T-helper 1 cell treated with Interleukin-12 subunit alpha and Interleukin-12 subunit beta and Interleukin-4 antibody, amounts not matched to agents 30 ng/mL and 1 ng/mL, for 36 hours (primary cell): ENCODE results near the gene REEP6. TPM values are rescaled to one million over a fixed set of nuclear protein-coding genes. Genes with fewer than 3 reads are reported as not detected.
"Not testable (repeated sequence)": the region's sequence is repeated elsewhere in the genome, so short reads cannot be mapped to it uniquely, and the experiment has no call there.

Experiments
- intact Hi-C: fragments of 100-400 bp; cut with micrococcal nuclease; formaldehyde crosslinking; loops from one replicate; pipeline ENCODE4 v1.15.1; 2024
- total RNA-seq: library from RNA; stranded (reverse); gene quantifications from 2 replicates; pipeline ENCODE4 v1.2.3, GENCODE V29; 2022

REEP6 gene
- total RNA-seq, 1 donor from 2014 or later = 1.0 TPM

DNA sequence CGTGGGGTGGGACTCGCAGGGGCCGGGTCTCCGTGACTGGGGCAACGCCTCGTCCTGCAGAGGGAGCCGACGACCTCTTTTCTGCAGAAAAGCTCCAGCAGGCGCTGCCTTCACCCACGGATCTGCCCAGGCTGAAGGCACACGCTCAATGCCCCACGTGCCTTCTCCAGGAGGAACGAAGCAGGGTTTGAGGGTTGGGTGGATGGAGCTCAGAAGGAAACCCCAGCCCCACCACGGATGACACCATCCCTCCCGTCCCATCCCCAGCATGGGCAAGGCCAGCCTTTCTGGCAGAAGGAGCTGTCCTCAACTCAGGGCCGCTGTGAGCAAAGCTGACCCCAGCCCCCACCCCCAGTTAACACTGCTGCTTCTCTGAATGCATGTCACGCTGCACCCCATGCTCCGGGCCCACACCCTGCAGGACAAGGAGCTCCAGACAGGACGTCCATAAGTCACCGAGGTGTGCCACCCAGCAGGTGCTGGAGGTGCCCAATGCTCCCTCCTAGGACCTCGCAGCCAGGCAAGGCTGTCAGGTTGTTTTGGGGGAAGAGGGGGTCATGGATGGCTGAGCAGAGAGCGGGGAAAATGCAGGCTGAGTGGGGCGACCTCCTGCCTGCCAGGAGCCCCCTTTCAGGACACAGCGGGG, 19.3 kb upstream of the REEP6 start:
- intact Hi-C loops = loop anchor here (2.0 kb wide), 1 partner anchor 33 kb away; the partner anchor contains the start of gene RPS15

DNA sequence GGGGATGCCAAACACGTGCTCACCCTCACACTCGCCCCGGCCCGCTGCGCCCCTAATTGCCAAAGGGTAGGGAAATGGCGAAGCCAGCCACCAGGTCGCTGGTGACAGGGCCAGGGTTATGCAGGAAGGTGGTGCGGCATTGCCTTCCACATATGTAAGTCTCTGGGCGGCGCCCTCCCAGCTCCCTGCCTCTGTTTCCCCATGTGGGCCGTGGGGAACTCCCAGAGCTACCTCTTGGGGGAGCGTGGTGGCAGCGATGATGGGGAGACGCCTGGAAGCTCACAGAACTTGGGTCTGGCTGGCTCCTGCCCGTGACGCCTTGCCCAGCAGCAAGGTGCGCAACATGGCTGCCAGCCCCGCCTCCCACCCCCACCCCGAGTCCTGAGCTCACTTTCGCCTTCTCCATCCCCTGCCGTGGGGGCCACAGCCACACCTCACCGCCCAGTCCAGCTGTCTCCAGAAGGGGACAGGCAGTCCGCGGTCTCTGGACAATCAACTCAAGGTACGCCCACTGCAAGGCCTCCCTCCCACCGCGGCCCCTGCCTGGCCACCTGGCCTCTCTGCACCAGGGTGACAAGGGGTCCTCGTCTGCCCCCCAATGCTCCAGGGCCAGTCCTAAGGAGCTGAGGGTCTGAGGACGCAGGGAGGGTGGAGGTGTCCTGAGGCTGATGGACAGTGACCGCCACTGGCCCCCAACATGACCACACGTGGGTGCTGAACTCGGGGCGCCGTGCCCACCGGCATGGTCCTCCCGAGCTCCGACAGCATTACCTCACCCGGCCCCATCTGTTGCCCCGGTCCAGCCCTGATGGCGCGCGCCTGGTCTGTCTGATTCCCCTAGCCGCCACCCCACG, 18.5 kb upstream of the REEP6 start:
- intact Hi-C loops = no loop called here

DNA sequence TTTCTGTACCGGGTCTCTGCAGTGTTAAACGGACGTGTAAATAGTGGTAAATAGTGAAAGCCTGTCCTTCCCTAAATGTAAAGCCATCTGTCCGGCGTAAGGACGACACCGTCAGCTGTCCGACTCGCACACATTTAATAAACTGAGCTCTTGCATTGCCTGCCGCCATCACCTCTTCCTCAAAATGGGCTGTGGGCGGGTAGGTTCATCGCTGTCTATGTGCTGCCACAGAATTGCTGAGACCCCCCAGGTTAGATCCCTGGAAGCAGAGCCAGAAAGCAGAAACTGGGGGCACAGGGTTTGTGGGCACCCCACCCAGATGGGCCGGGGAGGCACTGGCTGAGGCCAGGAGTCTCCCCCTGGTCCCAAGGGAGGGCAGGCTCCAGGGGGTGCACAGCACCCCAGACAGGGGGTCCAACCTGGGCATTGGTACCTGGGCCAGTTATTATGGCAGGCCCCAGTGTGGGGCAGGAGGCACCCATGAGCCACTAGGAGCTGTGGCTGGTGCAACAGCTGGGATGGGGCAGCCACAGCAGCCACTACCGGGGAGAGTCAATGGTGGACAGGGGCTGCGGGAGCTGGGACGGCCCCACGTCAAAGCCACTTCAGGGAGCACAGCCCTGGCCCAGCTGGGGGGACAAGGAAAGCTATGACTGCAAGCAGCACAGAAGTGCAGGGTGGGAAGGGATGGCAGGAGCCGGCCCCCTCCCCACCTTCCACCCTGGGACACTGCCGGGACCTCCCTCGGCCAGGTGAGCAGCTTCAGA, 17.7 kb upstream of the REEP6 start:
- intact Hi-C loops = no loop called here

DNA sequence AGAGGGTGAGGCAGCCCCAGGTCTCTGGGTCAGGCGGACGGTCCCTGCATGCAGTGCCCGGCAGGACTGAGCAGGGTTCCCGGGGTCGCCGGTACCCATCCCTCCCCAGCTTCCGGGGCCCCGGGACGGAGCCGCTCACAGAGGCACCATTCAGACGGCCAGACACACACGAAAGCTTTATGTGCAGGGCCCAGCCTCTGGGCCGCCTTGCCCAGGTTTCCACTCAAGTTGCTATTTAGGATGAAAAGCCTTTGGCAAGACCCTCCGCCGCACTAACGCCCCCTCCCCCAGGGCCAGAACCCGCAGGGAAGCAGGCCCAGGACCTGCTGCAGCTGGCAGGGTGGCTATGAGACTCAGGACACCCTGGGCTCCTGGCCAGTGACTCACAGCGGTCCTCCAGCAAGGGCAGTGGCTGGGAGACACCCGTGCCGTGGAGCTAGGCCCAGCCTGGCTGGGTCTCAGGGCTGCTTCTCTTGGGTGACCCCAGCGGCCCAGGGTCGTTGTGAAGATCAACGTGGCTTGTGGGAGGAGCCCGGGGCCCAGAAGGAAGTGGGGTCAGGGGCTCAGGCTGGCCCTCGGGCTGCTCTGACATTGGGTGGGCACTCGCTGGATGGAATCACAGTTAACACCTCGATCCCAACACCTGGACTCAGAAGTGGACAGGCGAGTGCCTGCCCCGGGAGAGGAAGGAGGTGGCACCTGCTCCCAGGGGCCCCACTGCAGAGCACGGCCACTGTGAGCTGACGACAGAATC, 16.8 kb upstream of the REEP6 start:
- intact Hi-C loops = no loop called here

DNA sequence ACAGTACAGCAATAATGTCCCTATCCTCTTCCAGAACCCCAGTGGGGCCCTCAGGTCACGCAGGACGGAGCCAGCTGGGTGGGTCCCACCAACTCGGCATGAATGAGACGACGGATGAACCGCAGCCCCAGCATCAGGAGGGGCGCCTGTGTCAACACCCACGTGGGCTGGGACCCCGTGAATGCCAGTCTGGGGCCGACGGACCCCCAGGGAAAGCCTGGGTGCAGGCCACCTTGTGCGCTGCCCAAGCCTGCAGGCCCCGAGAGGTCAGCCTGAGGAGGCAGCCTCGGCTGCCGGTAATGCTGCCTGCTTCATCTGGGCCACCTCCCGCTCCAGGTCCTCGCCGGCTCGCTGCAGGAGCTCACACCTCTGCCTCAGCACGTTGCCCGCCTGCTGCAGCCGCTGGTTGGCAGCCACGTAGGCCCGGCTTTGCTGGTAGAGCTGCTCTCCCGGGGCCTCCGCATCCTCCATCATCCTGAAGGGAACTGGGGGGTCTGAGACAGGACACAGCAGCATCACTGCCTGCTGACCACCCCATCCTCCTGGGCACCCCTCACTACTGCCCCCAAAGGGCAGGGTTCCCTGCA, 16.1 kb upstream of the REEP6 start:
- intact Hi-C loops = no loop called here

DNA sequence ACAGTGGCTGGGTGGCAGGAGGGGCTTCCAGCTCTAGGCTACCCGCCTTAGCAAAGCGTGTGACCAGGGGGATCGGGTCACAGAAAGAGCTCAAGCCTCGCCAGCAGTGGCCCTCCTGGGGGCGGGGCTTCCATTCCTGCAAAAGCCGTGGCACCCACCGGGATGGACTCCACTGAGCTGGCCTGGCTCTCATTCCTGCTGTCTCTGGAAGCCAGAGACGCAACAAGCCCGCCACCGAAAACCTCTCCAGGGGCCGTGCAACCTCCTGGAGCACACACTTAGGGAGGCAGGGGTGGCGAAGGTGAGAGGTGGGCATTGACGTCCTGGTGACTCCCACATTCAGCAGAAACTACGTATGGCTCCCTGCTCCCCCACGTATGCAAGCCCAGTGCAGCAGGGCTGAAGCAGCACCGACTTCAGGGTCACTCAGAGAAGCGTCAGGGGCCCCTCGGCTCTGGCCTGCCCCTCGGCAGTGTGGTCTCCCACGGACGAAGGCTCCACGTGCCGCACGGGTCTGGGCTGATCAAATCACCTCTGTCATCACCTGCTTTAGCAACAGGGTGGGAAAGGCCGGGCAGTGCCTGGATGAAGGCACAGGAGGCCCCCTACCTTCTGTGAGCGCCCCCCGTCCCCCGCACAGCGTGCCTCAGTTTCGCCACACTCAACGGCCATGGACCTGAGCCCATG, 15.1 kb upstream of the REEP6 start:
- intact Hi-C loops = no loop called here

DNA sequence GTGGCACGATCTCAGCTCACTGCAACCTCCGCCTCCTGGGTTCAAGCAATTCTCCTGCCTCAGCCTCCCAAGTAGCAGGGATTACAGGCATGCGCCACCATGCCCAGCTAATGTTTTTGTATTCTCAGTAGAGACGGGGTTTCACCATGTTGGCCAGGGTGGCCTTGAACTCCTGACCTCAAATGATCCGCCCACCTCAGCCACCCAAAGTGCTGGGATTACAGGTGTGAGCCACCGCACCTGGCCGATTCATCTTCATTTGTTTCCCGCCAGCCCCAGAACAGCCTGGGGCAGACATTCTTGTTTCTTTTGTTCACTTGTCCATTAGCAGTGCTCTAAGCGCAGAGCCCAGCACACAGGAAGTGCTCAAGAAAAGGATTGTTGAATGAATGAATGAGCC, 13.9 kb upstream of the REEP6 start:
- intact Hi-C loops = not testable (repeated sequence)

DNA sequence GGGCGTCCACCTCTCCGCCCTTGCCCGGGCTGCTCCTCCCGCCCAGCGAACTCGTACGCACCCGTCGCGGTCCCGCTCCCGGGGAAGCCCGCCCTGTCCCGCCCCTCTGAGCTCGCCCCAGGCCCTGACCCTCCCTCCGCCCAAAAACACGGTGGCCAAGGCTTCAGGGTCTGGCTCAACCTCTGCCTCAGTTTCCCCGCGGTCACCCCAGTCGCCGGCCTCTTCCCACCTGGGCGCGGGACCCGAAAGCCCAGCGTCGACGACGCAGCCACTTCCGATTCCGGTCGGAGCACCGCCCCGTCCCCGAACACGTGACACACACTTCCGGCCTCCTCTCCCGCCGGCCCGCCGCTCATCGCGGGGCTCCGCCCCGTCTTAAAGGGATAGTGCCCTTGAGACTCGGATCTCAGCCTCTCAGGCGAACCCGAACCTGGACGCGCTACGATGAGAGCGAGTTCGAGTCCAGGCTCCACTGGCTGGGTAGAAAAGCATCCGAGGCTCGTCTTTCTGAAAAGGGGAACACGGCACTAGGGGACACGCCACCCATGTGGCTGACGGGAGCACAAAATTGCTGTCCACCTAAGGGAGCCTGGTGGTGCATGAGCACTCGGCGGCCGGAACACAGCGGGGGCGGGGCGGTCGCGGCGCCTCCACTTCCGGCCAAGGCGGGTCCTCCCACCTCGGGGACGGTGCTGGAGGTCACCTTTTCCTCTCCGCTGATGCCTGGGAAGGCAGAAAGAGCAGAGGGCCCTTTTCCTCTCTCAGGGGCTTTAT, 11.9 kb upstream of the REEP6 start, which contains the start of gene C19orf25:
C19orf25 (minus strand) TSS at position 282 of the 774 bp plus-strand sequence. CDS start 312 bp downstream, outside the sequence.
- intact Hi-C loops = loop anchor here (1.0 to 2.0 kb wide), 4 partner anchors 11 to 174 kb away; partner anchors contain the start of genes PCSK4 and RPS15

DNA sequence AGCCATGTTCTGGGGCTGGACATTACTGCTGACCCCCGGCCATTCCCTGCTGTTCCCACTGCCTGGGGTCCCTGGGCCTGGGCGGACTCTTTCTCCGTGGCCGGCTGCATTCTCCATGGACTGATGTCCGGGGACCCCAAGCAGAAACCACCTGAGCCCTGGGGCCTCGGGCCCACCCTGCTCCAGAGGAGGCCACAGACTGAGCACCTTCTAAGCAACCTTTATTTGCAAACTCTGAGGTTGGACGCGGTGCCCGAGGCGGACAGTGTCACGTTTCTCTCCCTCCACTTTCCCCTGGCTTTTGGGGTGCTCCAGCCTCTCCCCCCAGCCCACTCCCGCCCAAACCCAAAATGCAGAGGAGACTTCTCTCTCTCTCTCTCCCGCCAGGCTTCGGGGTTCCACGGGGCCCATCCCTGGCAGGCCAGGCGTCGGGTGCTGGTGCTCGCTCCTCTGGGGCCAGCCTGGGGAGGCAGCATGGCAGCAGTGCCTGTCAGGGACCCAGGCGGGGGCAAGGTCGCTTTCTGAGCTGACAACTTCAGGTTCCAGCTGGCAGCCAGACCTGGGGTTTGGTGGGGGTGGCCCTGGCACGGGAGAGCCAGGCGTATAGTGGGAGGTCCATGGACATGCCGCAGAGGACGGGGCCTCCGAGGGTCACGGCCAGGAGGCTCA, 9.6 kb upstream of the REEP6 start:
- intact Hi-C loops = no loop called here

DNA sequence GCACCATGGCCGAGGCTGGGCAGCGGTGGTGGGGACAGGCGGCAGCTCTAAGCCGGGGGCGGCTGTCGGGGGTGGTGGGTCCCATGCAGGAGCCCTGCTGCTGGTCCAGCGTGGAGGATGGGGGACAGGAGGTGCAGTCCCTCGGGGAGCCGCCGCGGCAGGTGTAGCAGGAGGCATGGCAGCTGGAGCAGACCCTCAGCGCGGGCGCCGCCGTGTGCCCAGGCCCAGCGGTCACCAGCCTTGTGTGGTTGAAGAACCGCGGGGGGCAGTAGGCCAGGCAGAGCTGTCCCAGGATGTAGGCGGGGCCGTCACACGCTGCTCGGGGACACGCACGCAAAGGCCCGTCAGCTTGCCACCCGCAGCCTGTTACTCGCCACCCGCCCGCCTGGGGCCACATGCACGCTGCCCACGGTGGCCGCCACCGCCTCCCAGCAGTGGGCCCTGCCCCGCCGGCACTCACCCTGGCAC, 9.1 kb upstream of the REEP6 start:
- intact Hi-C loops = no loop called here

DNA sequence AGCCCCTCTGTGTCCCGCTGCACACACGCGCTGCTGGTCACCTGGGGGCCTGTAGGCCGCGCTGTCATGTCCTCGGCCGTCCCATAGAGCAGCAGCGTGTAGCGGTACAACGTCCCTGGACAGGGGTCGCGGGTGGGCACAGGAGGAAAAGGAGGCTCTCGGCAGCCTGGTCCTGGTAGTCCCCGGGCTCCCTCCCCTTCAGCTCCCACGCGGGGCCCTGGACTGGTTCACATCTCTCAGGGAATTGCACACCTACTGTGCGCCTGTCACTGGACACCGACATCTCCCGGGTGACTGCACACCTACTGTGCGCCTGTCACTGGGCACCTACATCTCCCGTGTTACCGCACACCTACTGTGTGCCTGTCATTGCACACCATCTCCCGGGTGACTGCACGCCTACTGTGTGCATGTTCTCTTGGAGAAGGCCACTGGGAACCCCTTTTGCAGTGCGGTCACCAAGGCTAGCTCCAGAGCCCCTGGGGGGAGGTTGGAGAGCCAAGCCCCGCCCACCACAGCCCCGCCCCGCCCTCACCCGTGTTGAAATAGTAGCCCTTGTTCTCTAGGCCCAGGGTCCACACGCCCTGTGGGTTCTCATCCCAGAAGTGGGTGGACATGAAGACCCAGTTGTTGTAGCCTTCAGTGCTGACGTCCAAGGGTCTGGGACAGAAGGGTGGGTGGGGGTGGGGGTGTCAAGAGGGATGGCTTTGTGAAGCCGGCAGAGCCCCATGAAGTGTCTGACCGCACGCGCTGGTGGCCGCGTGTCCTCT, 8.4 kb upstream of the REEP6 start:
- intact Hi-C loops = no loop called here

DNA sequence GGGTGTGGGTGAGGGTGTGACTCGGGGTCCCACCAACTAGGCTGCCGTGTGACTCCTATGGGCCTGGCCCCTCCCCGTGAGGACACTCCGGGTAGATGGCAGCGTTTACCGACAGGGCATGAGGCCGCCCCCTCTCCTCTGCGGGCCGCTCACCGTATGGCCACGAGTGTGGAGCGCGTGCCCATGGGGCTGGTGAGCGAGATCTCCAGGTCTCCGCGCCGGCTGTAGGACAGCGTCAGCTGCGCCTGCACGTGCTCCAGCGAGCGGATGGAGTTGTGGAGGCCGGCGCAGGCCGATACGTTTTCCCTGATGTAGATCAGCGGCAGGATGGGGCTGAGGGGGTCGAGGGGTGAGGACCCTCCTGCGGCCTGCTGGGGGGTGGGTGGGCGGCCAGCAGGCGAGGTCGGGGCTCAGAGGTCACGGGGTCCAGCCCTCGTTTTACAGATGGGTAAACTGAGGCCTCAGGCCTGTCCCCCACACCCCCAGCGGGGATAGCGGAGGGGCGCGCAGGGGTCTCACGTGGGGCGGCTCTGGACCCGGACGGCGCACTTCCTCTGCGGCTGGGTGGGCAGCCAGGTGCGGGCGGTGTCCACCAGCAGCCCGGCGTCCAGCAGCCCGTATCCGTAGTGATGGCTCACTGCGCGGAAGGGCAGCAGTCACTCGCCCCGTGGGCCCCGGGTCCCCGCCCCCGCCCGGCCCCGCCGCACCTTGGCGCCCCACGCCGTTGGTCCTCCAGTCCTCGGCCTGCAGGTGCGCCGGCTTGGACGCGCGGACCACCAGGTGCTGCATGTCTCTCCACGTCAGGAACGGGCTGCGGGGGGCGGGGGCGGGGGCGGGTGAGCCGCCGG, 7.6 kb upstream of the REEP6 start:
- intact Hi-C loops = no loop called here

DNA sequence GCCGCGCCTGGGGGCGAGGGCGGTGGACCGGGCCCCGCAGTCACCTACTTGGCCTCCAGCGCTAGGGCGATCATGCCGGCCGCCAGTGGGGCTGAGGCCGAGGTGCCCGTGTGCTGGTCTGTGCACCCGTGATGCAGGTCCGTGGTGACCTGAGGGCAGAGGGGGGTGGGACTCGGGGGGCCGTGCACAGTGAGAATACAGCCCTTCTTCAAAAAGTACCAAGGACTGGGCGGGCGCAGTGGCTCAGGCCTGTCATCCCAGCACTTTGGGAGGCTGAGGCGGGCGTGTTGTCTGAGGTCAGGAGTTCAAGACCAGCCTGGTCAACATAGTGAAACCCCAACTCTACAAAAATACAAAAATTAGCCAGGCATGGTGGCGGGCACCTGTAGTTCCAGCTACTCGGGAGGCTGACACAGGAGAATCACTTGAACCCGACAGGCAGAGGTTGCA, 7.0 kb upstream of the REEP6 start:
- intact Hi-C loops = no loop called here

DNA sequence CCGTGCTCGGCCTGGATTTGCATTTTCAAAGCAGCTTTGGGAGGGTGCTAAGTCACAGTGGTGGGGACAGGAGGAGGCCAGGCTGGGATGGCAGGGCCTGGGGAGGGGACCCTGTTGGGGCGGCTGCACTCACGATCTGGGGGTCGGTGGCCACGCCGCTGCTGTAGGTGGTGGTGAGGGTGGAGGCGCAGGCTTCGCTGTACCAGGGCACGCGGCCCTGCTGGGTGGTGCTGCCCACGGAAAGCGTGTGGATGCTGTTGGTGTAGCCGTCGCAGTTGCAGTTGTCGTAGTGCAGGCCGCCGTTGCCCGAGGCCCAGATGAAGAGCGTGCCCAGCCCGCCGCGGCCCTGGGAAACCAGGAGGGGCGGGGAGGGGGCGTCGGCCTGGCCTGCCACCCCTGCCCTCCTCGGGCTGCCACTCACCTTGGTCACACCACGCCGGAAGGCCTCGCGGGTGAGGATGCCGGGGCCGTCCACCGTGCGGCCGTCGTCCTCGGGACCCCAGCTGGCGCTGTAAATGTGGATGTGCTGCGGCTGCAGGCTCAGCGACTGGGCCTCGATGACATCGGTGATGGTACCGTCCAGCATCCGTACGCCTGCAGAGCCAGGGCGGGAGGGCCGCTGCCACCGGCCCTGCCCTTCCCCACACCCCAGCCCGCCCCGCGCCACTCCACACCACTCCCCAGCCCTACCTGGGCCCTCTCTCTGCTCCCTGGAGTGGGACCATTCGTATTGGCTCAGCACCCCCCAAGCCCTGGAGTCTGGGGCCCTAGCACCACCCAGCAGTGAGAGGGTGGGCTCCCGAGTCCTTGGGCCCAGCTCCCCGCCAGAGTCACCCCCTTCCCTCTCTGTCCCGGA, 4.0 kb upstream of the REEP6 start:
- intact Hi-C loops = no loop called here

DNA sequence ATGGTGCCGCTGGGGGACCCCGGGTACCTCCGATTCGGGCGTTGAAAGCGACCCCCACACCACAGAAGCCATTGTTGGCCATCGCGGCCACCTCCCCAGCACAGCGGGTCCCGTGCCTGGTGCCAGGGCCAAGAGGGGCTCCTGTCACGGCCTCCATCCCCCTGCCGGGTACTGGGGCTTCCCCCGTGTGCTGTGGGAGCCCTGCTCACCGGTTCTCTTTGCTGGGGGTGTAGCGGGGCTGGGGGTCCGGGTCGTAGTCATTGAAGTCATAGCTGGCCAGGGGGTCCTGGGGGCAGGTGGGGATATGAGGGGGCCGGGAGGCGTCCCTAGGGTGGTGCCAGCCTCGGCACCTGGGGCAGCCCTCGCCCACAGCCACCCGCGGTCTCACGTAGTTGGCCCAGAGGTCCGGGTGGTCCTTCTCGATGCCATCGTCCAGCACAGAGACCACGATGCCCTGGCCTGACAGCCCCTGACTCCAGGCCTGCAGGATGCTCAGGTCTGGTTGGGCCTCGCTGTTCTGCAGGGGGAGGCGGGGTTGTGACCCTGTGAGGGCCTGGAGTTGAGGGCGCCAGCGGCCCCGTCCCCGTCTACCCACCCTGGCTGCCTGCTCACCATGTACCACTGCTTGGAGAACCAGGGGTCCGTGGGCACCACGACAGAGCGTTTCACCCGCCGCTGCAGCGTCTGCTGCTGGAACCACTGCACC, 3.3 kb upstream of the REEP6 start:
- intact Hi-C loops = no loop called here
